GM12892 (cell line): ENCODE data around the gene CASP9.
"Not testable (repeated sequence)": the region's sequence is repeated elsewhere in the genome, so short reads cannot be mapped to it uniquely, and the experiment has no call there.

Experiments used
- DNase-seq: peaks from one replicate; pipeline ENCODE4 v3.0.0; 2011; ENCODE audit not compliant: insufficient read length
- FAIRE-seq: peaks from 2 replicates; lab custom pipeline; 2011; peaks lifted over from hg19 to GRCh38; lab: Jason Lieb, UNC
- POLR2A ChIP-seq: IDR thresholded peaks from 2 replicates; pipeline ENCODE4 v1.6.1; 2011; ENCODE audit warnings: low read depth, low read length, control low read depth
- POLR2AphosphoS5 ChIP-seq: IDR thresholded peaks from 2 replicates; pipeline ENCODE4 v1.6.1; 2011; ENCODE audit warnings: low read depth, low read length, control low read depth
- TAF1 ChIP-seq: IDR thresholded peaks from 2 replicates; pipeline ENCODE4 v1.6.1; 2011; ENCODE audit warnings: low read depth, mild to moderate bottlenecking, control low read depth, low read length, borderline replicate concordance

Gene CASP9

DNA sequence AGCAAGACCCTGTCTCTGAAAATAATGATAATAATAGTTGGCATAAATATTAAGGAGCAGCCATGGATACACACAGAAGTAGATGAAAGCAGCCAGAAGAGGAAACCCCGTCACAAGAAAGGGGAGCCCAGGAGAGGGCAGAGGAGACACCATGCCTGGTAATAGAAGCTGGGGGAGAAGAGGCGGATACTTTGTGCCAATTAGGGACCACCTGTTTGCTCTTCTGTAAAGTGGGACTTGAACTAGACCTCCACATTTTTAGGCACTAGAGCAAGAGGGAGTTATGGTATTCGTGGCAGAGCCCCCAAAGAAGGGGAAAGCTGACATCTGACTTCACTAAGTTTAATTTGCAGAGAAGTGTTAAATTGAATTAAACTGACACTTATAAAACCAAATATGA, 35.6 kb downstream of the CASP9 start:
- no peak for TF ChIP-seq TAF1
- FAIRE-seq, result no peak
- no peak for DNase-seq

DNA sequence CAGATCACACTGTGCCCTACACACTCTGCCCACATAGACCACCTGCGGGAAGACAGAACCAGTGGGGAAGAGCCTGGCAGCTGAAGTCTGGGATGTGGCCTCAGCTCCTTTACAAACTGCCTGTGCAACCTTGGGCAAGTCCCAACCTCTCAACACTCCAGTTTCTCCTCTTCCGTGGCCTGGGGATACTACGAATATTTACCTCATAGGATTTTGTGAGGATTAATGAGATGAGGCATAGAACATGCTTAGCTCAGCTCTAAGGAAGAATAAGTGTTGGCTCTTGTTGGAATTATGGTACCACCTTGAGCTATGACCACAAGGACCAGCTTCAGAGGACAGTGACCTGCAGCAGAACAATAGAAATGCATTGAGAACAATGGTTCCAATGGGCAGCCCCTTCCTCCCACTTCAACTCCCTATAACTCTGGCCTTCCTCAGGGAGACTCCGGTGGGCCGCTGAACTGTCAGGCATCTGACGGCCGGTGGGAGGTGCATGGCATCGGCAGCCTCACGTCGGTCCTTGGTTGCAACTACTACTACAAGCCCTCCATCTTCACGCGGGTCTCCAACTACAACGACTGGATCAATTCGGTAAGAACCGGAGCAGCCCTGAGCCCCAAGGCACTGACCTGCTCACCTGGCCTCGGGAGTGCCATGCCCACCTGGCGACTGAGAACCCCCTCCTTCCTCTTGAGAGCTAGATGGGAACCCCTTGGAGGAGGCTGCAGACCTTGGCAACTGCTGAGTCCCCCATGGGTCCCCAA, 37.0 kb downstream of the CASP9 start:
- not testable (repeated sequence) for DNase-seq

GRCh38 chr1:15485636-15486035, 38.4 kb downstream of the CASP9 start:
- DNase-seq, result no peak
- TF ChIP-seq POLR2A (no peak), TAF1 (no peak)
- FAIRE-seq, result no peak

More for the DNA sequence above, 37.0 kb downstream of the CASP9 start:
- peak; percentile 82 for FAIRE-seq

GRCh38 chr1:15484443-15484842, 39.6 kb downstream of the CASP9 start:
- FAIRE-seq, DNase-seq: not testable (repeated sequence)

GRCh38 chr1:15483971-15484370, 40.0 kb downstream of the CASP9 start:
- TF ChIP-seq TAF1 (no peak), POLR2A (no peak), POLR2AphosphoS5 (no peak)
- FAIRE-seq, result no peak
- DNase-seq, result no peak

DNA sequence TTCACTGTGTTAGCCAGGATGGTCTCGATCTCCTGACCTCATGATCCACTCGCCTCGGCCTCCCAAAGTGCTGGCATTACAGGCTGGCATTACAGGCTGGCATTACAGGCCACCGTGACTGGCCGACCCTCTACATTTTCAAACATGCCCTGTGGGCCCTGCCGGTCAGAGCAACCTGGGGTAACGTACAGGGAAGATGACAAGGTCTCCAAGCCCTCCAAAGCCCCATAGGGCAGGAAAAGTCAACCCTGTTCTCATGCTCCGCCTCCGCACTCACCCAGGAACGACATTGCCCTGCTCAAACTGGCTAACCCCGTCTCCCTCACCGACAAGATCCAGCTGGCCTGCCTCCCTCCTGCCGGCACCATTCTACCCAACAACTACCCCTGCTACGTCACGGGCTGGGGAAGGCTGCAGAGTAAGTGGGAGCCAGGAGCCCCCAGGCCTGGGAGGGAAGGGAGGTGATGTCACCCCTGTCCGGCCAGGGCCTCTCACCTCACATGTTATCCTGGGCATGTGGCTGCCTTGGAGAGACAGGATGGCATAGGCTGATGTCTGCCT, 41.0 kb downstream of the CASP9 start:
- DNase-seq, FAIRE-seq: not testable (repeated sequence)

DNA sequence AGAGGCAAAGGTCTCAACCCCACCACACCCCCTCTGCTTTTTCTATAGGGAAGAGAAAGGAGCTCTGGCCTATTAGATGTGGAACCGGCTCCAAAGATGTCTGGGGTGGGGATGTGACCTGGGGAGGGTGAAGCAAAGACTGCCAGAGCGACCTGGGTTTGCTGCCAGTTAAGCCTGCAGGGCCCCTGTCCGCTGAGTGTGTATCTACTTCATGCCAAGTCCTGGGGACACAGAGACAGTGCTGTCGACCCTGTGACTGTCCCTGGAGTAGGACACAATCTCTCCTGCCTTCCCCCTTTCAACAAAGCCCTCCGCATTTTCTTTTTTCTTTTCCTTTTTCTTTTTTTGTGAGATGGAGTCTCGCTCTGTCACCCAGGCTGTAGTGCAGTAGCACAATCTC, 41.6 kb downstream of the CASP9 start:
- not testable (repeated sequence) for DNase-seq, FAIRE-seq

GRCh38 chr1:15479654-15480347, 44.2 kb downstream of the CASP9 start:
- FAIRE-seq (no peak), DNase-seq (no peak)
- TF ChIP-seq TAF1, result no peak
- no peak for TF ChIP-seq POLR2A
- TF ChIP-seq POLR2AphosphoS5, result no peak

GRCh38 chr1:15477646-15478212, 46.3 kb downstream of the CASP9 start:
- DNase-seq (no peak), FAIRE-seq (no peak)
- no peak for TF ChIP-seq POLR2A
- TF ChIP-seq TAF1, result no peak
- no peak for TF ChIP-seq POLR2AphosphoS5

DNA sequence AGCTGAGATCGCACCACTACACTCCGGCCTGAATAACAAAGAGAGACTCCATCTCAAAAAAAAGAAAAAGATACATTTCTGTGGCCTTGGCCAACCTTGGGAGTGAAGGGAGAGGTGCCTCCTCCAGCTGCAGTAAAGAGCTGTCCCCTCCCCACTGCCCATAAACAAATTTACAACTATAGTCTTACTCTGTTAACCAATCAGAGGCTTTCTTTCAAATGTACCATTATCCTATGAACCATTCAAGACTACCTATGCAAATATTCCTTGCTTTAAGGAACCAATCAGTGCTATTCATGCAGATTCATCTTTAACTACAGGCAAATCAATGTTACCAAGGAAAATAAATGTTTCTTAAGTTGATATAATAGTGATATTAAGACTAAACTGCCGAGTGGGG, 47.1 kb downstream of the CASP9 start:
- no peak for TF ChIP-seq POLR2A
- TF ChIP-seq POLR2AphosphoS5, result no peak
- no peak for TF ChIP-seq TAF1
- DNase-seq (no peak), FAIRE-seq (no peak)

- DNase-seq (no peak), FAIRE-seq (no peak)
- TF ChIP-seq POLR2A, result no peak
- no peak for TF ChIP-seq TAF1
- TF ChIP-seq POLR2AphosphoS5, result no peak
These were observed 48.2 kb downstream of the CASP9 start, which contains the start of gene CELA2B for GRCh38 chr1:15475752-15476314. TSS of gene CELA2B (plus strand) at chr1:15476104. CDS start at chr1:15476126, 22 bp downstream.

- DNase-seq (no peak), FAIRE-seq (no peak)
- TF ChIP-seq POLR2AphosphoS5 (no peak), TAF1 (no peak), POLR2A (no peak)
These were observed 51.4 kb downstream of the CASP9 start for GRCh38 chr1:15472587-15472986.

- not testable (repeated sequence) for FAIRE-seq, DNase-seq
These were observed 52.3 kb downstream of the CASP9 start for GRCh38 chr1:15471723-15472122.

- DNase-seq, FAIRE-seq: not testable (repeated sequence)
These were observed 52.9 kb downstream of the CASP9 start for GRCh38 chr1:15471067-15471466.

- FAIRE-seq, DNase-seq: not testable (repeated sequence)
These were observed 54.1 kb downstream of the CASP9 start for GRCh38 chr1:15469821-15470448.
